Heart left ventricle (tissue), 16 donors: ENCODE measurements around the gene MED15. TPM values are rescaled to one million over a fixed set of nuclear protein-coding genes. Genes with fewer than 3 reads are reported as not detected.

Source experiments
- ATAC-seq, 4 donors: fragments of 200-7000 bp; cut with Tn5 transposase; one replicate each; pipeline ENCODE4 v1.9.1; 2020 to 2022; ENCODE audit warnings: moderate library complexity in 4 of 4, mild to moderate bottlenecking in 3 of 4, moderate number of reproducible peaks in 1 of 4
- DNase-seq, 5 donors: peaks; one replicate each; pipeline ENCODE4 v3.0.0-alpha.2; 2020
- H3K27ac ChIP-seq, 12 donors: fragments of 200-600 bp; sonication (generic) in 4 of 12; one replicate each; pipeline versions ENCODE4 v1.5.0 to v1.8.0; 2016 to 2022; ENCODE audit warnings: mild to moderate bottlenecking in 2 of 12
- H3K27me3 ChIP-seq, 9 donors: fragments of 200-600 bp; sonication (generic) in 2 of 9; one replicate each; pipeline versions ENCODE4 v1.5.1 to v1.8.0; 2016 to 2022; ENCODE audit warnings: mild to moderate bottlenecking in 3 of 9
- H3K36me3 ChIP-seq, 9 donors: fragments of 200-600 bp; sonication (generic) in 2 of 9; one replicate each; pipeline versions ENCODE4 v1.5.0 to v1.8.0; 2018 to 2022; ENCODE audit warnings: mild to moderate bottlenecking in 2 of 9
- H3K4me1 ChIP-seq, 12 donors: fragments of 200-600 bp; sonication (generic) in 4 of 12; one replicate each; pipeline versions ENCODE4 v1.5.0 to v1.8.0; 2016 to 2022; ENCODE audit warnings: mild to moderate bottlenecking in 3 of 12
- H3K4me3 ChIP-seq, 12 donors: fragments of 200-600 bp; sonication (generic) in 4 of 12; one replicate each; pipeline versions ENCODE4 v1.5.0 to v1.8.0; 2017 to 2022; ENCODE audit warnings: mild to moderate bottlenecking in 9 of 12, moderate library complexity in 4 of 12
- H3K9me3 ChIP-seq, 12 donors: fragments of 200-600 bp; sonication (generic) in 4 of 12; one replicate each; pipeline versions ENCODE4 v1.5.0 to v1.8.0; 2016 to 2022; ENCODE audit warnings: mild to moderate bottlenecking in 1 of 12
- POLR2A ChIP-seq, 2 donors: fragments of 450-650 bp; IDR thresholded peaks; one replicate each; pipeline ENCODE4 v1.6.1; 2017; ENCODE audit warnings: antibody characterized with exemption in 2 of 2, mild to moderate bottlenecking in 2 of 2, moderate library complexity in 2 of 2
- WGBS, 4 donors: extraction: QIAGEN DNeasy Blood & Tissue Kit in 2 of 4; methylation state at CpG; one replicate each; pipeline versions ENCODE4 v1.1.5 to v1.1.7; 2013 to 2018; 5-methylcytosine and 5-hydroxymethylcytosine counted together
- intact Hi-C, 10 donors: fragments of 100-400 bp; cut with DNase I; formaldehyde crosslinking; loops; one replicate each; pipeline versions ENCODE4 v1.11.1 to v1.14.2; 2022
- polyA plus RNA-seq, 2 donors: library from polyadenylated mRNA; stranded (reverse); fragments of 200-250 nt; gene quantifications; one replicate each; pipeline ENCODE4 v1.2.3, GENCODE V29; 2013
- total RNA-seq, 9 donors: library from RNA; depleted of rRNA in 2 of 9; stranded (reverse); fragments of >200 nt in 2 of 9; fragmentation: NEBNext Ultra II Directional in 3 of 9; extraction: Animal tissue kit (Norgen Biotek cat#: 25700) in 3 of 9; gene quantifications; one replicate each; pipeline versions ENCODE4 v1.1.0 to v1.2.4, GENCODE V29; 2016 to 2023
- TF ChIP-seq, protein P1 (sequence below), 12 donors: fragments of 200-600 bp; sonication (generic) in 4 of 12; IDR thresholded peaks; one replicate each; pipeline versions ENCODE4 v1.5.0 to v1.8.0; 2018 to 2022; ENCODE audit warnings: antibody characterized with exemption in 12 of 12, mild to moderate bottlenecking in 5 of 12
- donor health status: ischemic (EF 13 %, LVEDD 7.1; RV severe dilation, severe dysfunction).
- donor health status: healthy with polysubstance abuse.
- donor health status: DM: no; HTN: yes; CAD: no.
- donor health status: DM: no; HTN: no; CAD: no.
- donor health status: ischemic (EF 25% LVEDD 6.9; RV normal size, moderate dysfunction).
- donor health status: ischemic (EF 25% LVEDD 5.7; RV mildly dilated, moderate dysfunction).
- donor health status: healthy.
- donor health status: DM: yes; HTN: yes; CAD: no.
- donor health status: ischemic (EF 35%, LVEDD 5.7; RV mildly dilated, moderate dysfunction).
- donor health status: nonischemic (EF 11% LVEDD 7.7; RV severe dilation, severe dysfunction).
- donor health status: DM: yes; HTN: yes; CAD: no.
- donor health status: PGD.
- donor health status: ischemic (EF 29% LVEDD 5.4; RV normal size, mild dysfunction).
- donor health status: nonischemic (EF 23%, LVEDD 6.1; RV moderate dilation, normal function).

MED15 gene
- total and polyA plus RNA-seq, 11 donors: 27.9 to 78.3 (median 43.0) TPM

DNA sequence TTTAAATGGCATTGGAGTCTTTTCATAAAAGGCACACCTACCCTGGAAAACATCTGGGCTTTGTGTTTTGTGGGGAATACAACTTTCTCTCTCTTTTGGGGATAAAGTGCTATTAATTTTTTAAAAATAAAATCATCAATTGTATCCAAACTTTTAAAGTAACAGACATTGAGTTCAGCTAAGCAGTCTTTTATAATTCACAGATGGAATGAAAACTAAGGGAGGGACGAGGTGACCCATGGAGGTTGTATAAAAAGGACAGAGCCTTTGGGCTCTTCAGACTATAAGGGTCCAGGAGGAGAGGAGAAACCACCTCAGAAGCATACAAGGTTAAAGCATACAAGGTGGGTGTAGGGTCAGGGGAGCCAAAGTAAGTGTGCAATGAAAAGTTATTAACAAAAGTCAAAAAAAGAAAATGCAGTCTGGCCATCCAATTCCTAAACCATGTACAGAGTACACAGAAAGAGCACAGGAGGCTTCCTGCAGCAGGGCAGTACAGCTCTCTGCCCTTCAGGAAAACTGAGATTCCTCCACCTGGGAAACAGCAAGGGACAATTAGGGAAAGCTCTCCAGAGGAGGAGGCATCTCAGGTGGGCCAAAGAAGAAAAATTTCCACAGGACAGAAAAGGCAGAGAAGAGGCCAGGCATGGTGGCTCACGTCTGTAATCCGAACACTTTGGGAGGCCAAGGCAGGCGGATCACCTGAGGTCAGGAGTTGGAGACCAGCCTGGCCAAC is 22.3 kb upstream of the MED15 start:
- Histone ChIP-seq H3K4me3 (no peak overlapping the region), H3K4me1 (peaks cover 0 to 24% (median 1%) of the 10 kb centered on the region in 12 donors), H3K36me3 (peaks cover 0 to 29% (median 4%) of the 10 kb centered on the region in 9 donors), H3K27me3 (no peaks in the 10 kb centered on the region), H3K27ac (no peak overlapping the region), H3K9me3 (no peaks in the 10 kb centered on the region)
- ATAC-seq: no peak
- intact Hi-C loops: no loop called here
- TF ChIP-seq, protein P1, sequence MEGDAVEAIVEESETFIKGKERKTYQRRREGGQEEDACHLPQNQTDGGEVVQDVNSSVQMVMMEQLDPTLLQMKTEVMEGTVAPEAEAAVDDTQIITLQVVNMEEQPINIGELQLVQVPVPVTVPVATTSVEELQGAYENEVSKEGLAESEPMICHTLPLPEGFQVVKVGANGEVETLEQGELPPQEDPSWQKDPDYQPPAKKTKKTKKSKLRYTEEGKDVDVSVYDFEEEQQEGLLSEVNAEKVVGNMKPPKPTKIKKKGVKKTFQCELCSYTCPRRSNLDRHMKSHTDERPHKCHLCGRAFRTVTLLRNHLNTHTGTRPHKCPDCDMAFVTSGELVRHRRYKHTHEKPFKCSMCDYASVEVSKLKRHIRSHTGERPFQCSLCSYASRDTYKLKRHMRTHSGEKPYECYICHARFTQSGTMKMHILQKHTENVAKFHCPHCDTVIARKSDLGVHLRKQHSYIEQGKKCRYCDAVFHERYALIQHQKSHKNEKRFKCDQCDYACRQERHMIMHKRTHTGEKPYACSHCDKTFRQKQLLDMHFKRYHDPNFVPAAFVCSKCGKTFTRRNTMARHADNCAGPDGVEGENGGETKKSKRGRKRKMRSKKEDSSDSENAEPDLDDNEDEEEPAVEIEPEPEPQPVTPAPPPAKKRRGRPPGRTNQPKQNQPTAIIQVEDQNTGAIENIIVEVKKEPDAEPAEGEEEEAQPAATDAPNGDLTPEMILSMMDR (IDR thresholded peaks at IDR 0.05): no peak
- no peak for TF ChIP-seq POLR2A (IDR thresholded peaks at IDR 0.05)
- 88 to 93% (median 89%) methylated on average over 4 of the region's 4 CpGs for WGBS, 4 donors
- no peak for DNase-seq

DNA sequence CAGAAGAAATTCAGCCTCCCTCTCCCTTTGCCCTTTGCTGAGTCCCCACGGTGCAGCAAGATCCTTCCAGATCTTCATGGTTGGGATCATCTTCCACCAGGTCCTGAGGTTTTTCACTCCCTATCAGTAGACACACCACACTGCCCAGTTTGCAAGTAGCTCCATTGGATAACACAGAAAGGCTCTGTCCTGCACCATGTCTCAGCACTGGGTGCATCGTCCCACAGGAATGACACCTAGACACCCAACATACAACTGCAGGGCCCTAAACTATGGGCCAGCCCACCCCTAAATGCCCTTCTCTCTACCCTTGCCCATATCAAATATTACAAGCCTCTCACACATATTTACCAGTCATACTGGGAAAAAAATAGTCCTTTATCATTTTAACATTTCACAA is 21.2 kb upstream of the MED15 start:
- no peaks in the 10 kb centered on the region for H3K27me3 ChIP-seq
- DNase-seq (no peak), ATAC-seq (no peak)
- TF ChIP-seq POLR2A (IDR thresholded peaks at IDR 0.05): no peak
- TF ChIP-seq, protein P1 (IDR thresholded peaks at IDR 0.05): no peak
- no peak overlapping the region for H3K27ac ChIP-seq
- H3K36me3 ChIP-seq: peaks cover 0 to 29% (median 4%) of the 10 kb centered on the region in 9 donors
- H3K4me1 ChIP-seq: peaks cover 0 to 24% (median 1%) of the 10 kb centered on the region in 12 donors
- H3K9me3 ChIP-seq: no peaks in the 10 kb centered on the region
- WGBS, 4 donors: 74 to 89% (median 80%) methylated on average over 2 of the region's 2 CpGs
- intact Hi-C loops: no loop called here
- H3K4me3 ChIP-seq: no peak overlapping the region

DNA sequence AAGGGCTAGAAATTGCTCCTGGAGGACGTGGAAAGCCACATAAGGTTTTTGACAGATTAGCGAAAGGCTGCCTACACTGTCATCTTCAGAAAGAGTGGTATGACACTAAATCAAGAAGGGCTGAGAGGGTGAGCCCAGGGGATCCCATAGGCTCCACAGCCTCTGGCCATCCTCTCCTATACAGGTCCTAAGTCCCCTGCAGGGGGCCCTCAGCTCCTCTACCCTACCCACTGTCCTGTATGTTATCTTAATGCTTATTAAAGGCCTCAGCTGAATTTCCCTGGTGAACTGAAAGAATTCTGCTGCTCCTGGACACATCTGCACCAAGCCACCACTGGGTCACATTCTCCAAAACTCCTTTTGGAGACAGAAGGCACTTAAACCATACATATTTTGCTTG is 19.7 kb upstream of the MED15 start:
- peaks cover 0 to 24% (median 2%) of the 10 kb centered on the region in 12 donors for H3K4me1 ChIP-seq
- TF ChIP-seq, protein P1 (IDR thresholded peaks at IDR 0.05): no peak
- TF ChIP-seq POLR2A (IDR thresholded peaks at IDR 0.05): no peak
- H3K27me3 ChIP-seq: no peaks in the 10 kb centered on the region
- H3K9me3 ChIP-seq: no peaks in the 10 kb centered on the region
- no peak overlapping the region for H3K4me3 ChIP-seq
- intact Hi-C loops: no loop called here
- no peak overlapping the region for H3K27ac ChIP-seq
- DNase-seq: no peak
- peaks cover 0 to 28% (median 4%) of the 10 kb centered on the region in 9 donors for H3K36me3 ChIP-seq
- WGBS, 4 donors: 94 to 100% (median 96%) methylated on average over 2 of the region's 2 CpGs
- no peak for ATAC-seq

DNA sequence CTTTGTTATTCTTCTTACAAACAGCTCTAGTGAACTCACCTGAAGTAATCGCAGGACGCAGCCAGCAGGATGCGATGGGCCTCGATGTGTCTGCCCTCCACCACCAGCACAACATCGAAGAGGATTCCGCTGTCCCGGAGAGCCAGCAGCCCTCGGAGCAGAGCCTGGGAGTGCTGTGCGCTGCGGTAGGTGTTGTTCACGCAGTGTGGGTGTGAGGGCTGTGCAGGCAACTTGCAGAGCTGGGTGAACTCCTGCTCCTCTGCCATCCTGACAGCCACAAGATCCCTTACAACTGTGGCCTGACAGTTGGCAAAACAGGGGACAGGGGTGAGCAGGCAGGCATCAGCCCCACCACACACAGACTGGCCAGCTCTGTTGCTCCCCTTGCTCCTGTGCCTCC is 18.5 kb upstream of the MED15 start:
- WGBS, 4 donors: 83 to 86% (median 84%) methylated on average over 11 of the region's 11 CpGs
- intact Hi-C loops: no loop called here
- Histone ChIP-seq H3K36me3 (peaks cover 0 to 19% (median 4%) of the 10 kb centered on the region in 9 donors), H3K9me3 (no peaks in the 10 kb centered on the region), H3K4me3 (no peak overlapping the region), H3K27me3 (no peaks in the 10 kb centered on the region), H3K27ac (no peak overlapping the region), H3K4me1 (peaks cover 0 to 28% (median 4%) of the 10 kb centered on the region in 12 donors)
- DNase-seq (no peak), ATAC-seq (no peak)
- TF ChIP-seq POLR2A (IDR thresholded peaks at IDR 0.05): no peak
- TF ChIP-seq, protein P1 (IDR thresholded peaks at IDR 0.05): no peak
